MM.1S (cell line): ENCODE results near the gene LGALS3BP.

Source experiments
- CTCF ChIP-seq: fragments of 300-600 bp; sonication (generic); IDR thresholded peaks from 2 replicates; pipeline ENCODE4 v1.5.1; 2016; ENCODE audit warnings: antibody characterized with exemption, low read length, mixed read lengths
- EZH2 ChIP-seq: fragments of 300-600 bp; sonication (generic); optimal IDR thresholded peaks from 2 replicates; pipeline ENCODE3; 2017; ENCODE audit warnings: low read depth, mild to moderate bottlenecking, antibody characterized with exemption, low read length, mixed read lengths
- EZH2phosphoT487 ChIP-seq: fragments of 300-600 bp; sonication (generic); IDR thresholded peaks from 2 replicates; pipeline ENCODE4 v1.6.1; 2018; ENCODE audit warnings: antibody characterized with exemption, low read length

- no peak for TF ChIP-seq CTCF
- TF ChIP-seq EZH2phosphoT487: no peak
- no peak for TF ChIP-seq EZH2
Observed at GRCh38 chr17:79022507-79022991, 42.8 kb upstream of the LGALS3BP start.
